Caco-2 (cell line): Measurements from ENCODE around the gene HMCN1. TPM values are rescaled to one million over a fixed set of nuclear protein-coding genes. Genes with fewer than 3 reads are reported as not detected.
A peak's percentile ranks its signal among the peaks of the same experiment; 100 is the strongest.
"Not testable (repeated sequence)": the region's sequence is repeated elsewhere in the genome, so short reads cannot be mapped to it uniquely, and the experiment has no call there.

Source experiments
- BruUV-seq: library from RNA; stranded (reverse); fragments of 400-500 nt; replicated peaks from 2 replicates; lab custom pipeline; 2021; lab: Mats Ljungman, UMichigan
- CTCF ChIA-PET: fragments of 300-600 bp; sonication (Branson Sonifier 250); formaldehyde crosslinking; loops from one replicate; lab custom pipeline; 2022; ENCODE audit warnings: antibody characterized with exemption; lab: Charles Lee
- POLR2A ChIA-PET: fragments of 300-600 bp; sonication (Branson Sonifier 250); formaldehyde crosslinking; loops from one replicate; lab custom pipeline; 2022; ENCODE audit warnings: antibody characterized with exemption; lab: Charles Lee
- DNase-seq, 2 experiments: peaks; one replicate each; pipeline versions ENCODE4 v3.0.0 to v3.0.0-alpha.2; 2020 to 2022
- H3K27me3 ChIP-seq: replicated peaks from 2 replicates; pipeline ENCODE4 v1.6.0; 2011; ENCODE audit warnings: low read length; ENCODE audit not compliant: control insufficient read depth, insufficient read depth
- H3K36me3 ChIP-seq: 2 replicates; pipeline ENCODE4 v1.5.1; 2011; ENCODE audit warnings: low read length; ENCODE audit not compliant: control insufficient read depth, insufficient read depth
- H3K4me1 ChIP-seq: fragments of 250-450 bp; sonication (Bioruptor Pico); 2 replicates; pipeline ENCODE4 v1.5.1; 2020; ENCODE audit warnings: mild to moderate bottlenecking
- H3K4me3 ChIP-seq: 2 replicates; pipeline ENCODE4 v1.5.1; 2011; ENCODE audit warnings: low read depth, mild to moderate bottlenecking, control low read depth, low read length
- H3K9me3 ChIP-seq: fragments of 250-450 bp; sonication (Bioruptor Pico); 2 replicates; pipeline ENCODE4 v1.5.1; 2020; ENCODE audit warnings: mild to moderate bottlenecking, moderate library complexity
- H3K27ac Mint-ChIP-seq: one replicate; pipeline ENCODE4 v1.8.0; 2022; ENCODE audit warnings: mixed read lengths; ENCODE audit not compliant: unreplicated experiment
- H3K27me3 Mint-ChIP-seq: one replicate; pipeline ENCODE4 v1.8.0; 2022; ENCODE audit warnings: mixed read lengths; ENCODE audit not compliant: insufficient read depth, unreplicated experiment
- H3K36me3 Mint-ChIP-seq: one replicate; pipeline ENCODE4 v1.8.0; 2022; ENCODE audit warnings: mild to moderate bottlenecking, mixed read lengths; ENCODE audit not compliant: insufficient read depth, unreplicated experiment
- H3K4me1 Mint-ChIP-seq: one replicate; pipeline ENCODE4 v1.8.0; 2022; ENCODE audit warnings: low read depth, mixed read lengths; ENCODE audit not compliant: unreplicated experiment
- H3K4me3 Mint-ChIP-seq: one replicate; pipeline ENCODE4 v1.8.0; 2022; ENCODE audit warnings: mild to moderate bottlenecking, moderate library complexity, mixed read lengths; ENCODE audit not compliant: unreplicated experiment
- H3K9me3 Mint-ChIP-seq: one replicate; pipeline ENCODE4 v1.8.0; 2022; ENCODE audit warnings: mixed read lengths; ENCODE audit not compliant: unreplicated experiment
- intact Hi-C: fragments of 100-400 bp; cut with micrococcal nuclease; formaldehyde crosslinking; loops from one replicate; pipeline ENCODE4 v1.10.0; 2022; ENCODE audit not compliant: unreplicated experiment
- total RNA-seq: library from RNA; stranded (reverse); gene quantifications from 2 replicates; pipeline ENCODE4 v1.2.3, GENCODE V29; 2022
- TF ChIP-seq, protein P1 (sequence below), 2 experiments: fragments of 200-600 bp in 1 of 2; IDR thresholded peaks; 1 replicate in 1 of 2; 2 replicates in 1 of 2; pipeline versions ENCODE4 v1.5.1 to v1.8.0; 2011 to 2022; ENCODE audit warnings: antibody characterized with exemption in 1 of 2, control low read depth in 1 of 2, inconsistent platforms in 1 of 2, low read depth in 1 of 2, low read length in 1 of 2, mild to moderate bottlenecking in 1 of 2, moderate library complexity in 1 of 2; ENCODE audit not compliant: insufficient read depth in 1 of 2, severe bottlenecking in 1 of 2, unreplicated experiment in 1 of 2

The HMCN1 gene
- total RNA-seq, 1 experiment from 2014 or later, result 0.02 TPM

DNA sequence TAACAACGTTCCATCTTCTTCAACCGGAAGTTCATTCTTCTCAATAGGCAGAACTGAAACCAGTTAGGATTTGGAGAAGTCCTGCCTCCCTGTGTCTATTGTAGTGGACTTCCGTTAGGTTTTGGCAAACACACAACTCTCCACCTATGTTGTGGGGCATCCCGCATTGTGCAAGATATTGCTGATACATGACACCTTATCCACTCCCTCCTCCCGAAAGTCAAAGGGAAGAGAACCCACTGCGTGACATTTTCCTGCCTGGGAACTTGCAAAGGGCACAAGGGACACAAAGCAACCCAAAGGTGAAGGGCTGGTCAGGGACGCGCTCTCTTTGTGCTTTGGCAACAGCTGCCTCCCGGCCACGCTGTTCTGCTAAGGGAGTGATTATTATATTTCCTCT lies 476.1 kb downstream of the HMCN1 start:
- Histone ChIP-seq H3K36me3 (no peaks in the 10 kb centered on the region), H3K4me3 (no peak overlapping the region), H3K9me3 (no peaks in the 10 kb centered on the region), H3K27me3 (no peaks in the 10 kb centered on the region), H3K4me1 (no peaks in the 10 kb centered on the region)
- POLR2A ChIA-PET, result no interaction called here
- Mint-ChIP-seq H3K9me3 (no peaks in the 10 kb centered on the region), H3K27ac (no peak overlapping the region), H3K4me1 (no peaks in the 10 kb centered on the region), H3K27me3 (peaks cover 4% of the 10 kb centered on the region), H3K4me3 (no peak overlapping the region), H3K36me3 (no peaks in the 10 kb centered on the region)
- BruUV-seq, result no TSS peak
- intact Hi-C loops, result no loop called here
- CTCF ChIA-PET, result no interaction called here
- TF ChIP-seq, protein P1, sequence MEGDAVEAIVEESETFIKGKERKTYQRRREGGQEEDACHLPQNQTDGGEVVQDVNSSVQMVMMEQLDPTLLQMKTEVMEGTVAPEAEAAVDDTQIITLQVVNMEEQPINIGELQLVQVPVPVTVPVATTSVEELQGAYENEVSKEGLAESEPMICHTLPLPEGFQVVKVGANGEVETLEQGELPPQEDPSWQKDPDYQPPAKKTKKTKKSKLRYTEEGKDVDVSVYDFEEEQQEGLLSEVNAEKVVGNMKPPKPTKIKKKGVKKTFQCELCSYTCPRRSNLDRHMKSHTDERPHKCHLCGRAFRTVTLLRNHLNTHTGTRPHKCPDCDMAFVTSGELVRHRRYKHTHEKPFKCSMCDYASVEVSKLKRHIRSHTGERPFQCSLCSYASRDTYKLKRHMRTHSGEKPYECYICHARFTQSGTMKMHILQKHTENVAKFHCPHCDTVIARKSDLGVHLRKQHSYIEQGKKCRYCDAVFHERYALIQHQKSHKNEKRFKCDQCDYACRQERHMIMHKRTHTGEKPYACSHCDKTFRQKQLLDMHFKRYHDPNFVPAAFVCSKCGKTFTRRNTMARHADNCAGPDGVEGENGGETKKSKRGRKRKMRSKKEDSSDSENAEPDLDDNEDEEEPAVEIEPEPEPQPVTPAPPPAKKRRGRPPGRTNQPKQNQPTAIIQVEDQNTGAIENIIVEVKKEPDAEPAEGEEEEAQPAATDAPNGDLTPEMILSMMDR (IDR thresholded peaks at IDR 0.05; ENCODE audit: insufficient read depth in 1 of 2, low read depth in 1 of 2, low read length in 1 of 2, severe bottlenecking in 1 of 2, unreplicated experiment in 1 of 2), result no peak
- no peak for DNase-seq

DNA sequence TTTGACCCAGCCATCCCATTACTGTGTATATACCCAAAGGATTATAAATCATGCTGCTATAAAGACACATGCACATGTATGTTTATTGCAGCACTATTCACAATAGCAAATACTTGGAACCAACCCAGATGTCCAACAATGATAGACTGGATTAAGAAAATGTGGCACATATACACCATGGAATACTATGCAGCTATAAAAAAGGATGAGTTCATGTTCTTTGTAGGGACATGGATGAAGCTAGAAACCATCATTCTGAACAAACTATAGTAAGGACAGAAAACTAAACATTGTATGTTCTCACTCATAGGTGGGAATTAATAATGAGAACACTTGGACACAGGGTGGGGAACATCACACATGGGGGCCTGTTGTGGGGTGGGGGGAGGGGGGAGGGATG lies 477.4 kb downstream of the HMCN1 start:
- CTCF ChIA-PET, H3K36me3 ChIP-seq, H3K27ac Mint-ChIP-seq, H3K4me1 ChIP-seq, intact Hi-C loops, H3K9me3 Mint-ChIP-seq, DNase-seq, H3K4me1 Mint-ChIP-seq, H3K4me3 ChIP-seq, BruUV-seq, H3K27me3 ChIP-seq, H3K36me3 Mint-ChIP-seq, POLR2A ChIA-PET, H3K27me3 Mint-ChIP-seq, H3K9me3 ChIP-seq, H3K4me3 Mint-ChIP-seq: not testable (repeated sequence)

DNA sequence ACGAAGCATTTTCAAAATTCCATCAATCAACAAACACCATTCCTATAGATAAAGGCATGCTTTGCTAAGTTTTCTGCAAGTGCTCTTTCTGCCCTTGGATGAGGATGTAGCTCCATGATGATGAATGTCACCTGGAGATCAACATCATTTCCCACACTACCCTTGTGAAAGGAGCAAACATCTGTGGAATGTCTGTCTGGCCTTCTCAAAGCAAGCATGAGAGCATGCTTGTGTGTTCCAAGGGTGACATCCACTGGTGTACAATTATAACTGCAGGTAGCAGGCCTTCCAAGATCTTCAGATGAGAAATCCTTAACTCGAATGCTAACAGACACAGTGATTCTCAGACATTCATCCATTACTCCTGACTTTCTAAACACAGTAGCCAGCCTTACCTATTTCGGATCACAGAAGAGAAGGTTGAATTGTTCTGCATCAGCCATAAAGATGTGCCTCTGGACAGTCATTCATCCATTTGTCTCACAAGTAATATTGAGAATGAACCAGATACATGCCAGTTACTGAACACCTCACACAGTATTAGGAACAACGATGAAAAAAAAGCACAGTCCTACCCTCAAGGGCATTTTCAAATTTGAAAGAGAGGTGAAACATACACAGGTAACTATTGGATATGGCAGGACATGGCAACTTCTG lies 478.5 kb downstream of the HMCN1 start:
- BruUV-seq, result no TSS peak
- Mint-ChIP-seq H3K9me3 (no peaks in the 10 kb centered on the region), H3K27me3 (peaks cover 4% of the 10 kb centered on the region), H3K27ac (no peak overlapping the region), H3K4me3 (no peak overlapping the region), H3K36me3 (no peaks in the 10 kb centered on the region), H3K4me1 (no peaks in the 10 kb centered on the region)
- ChIA-PET POLR2A (no interaction called here), CTCF (interaction anchor here (0.6 to 1.5 kb wide), 10 partner anchors 19 to 492 kb away, joined by 3 to 12 read pairs (median 3); no protein-coding TSS in a partner anchor)
- H3K36me3 ChIP-seq, result no peaks in the 10 kb centered on the region
- H3K4me1 ChIP-seq, result no peaks in the 10 kb centered on the region
- TF ChIP-seq, protein P1 (IDR thresholded peaks at IDR 0.05; ENCODE audit: insufficient read depth in 1 of 2, low read depth in 1 of 2, low read length in 1 of 2, severe bottlenecking in 1 of 2, unreplicated experiment in 1 of 2), result peak; percentile 74 to 76
- peak; percentile 74 to 75 for DNase-seq
- intact Hi-C loops, result loop anchor here (1.0 kb wide), 4 partner anchors 57 to 492 kb away; no protein-coding TSS in a partner anchor
- H3K4me3 ChIP-seq, result no peak overlapping the region
- no peaks in the 10 kb centered on the region for H3K27me3 ChIP-seq
- no peaks in the 10 kb centered on the region for H3K9me3 ChIP-seq
